NCI-H187 (cell line): ENCODE measurements around the gene HOATZ.

Source experiments
- DNase-seq, 2 experiments: peaks; one replicate each; lab custom pipeline; 2025; lab: John Stamatoyannopoulos, UW

Gene HOATZ

GRCh38 chr11:111549196-111549868 is 34.8 kb downstream of the HOATZ start:
- no peak for DNase-seq

GRCh38 chr11:111549869-111550203 is 35.3 kb downstream of the HOATZ start:
- DNase-seq, result no peak

- DNase-seq, result no peak
Measured at GRCh38 chr11:111550258-111550657, 35.7 kb downstream of the HOATZ start.

- no peak for DNase-seq
Measured at GRCh38 chr11:111554532-111554931, 40.0 kb downstream of the HOATZ start.

- no peak for DNase-seq
Measured at GRCh38 chr11:111555255-111555654, 40.7 kb downstream of the HOATZ start.

- no peak for DNase-seq
Measured at GRCh38 chr11:111557425-111558111, 43.0 kb downstream of the HOATZ start.

- DNase-seq, result no peak
Measured at GRCh38 chr11:111559800-111560464, 45.4 kb downstream of the HOATZ start.

GRCh38 chr11:111560800-111561199 is 46.2 kb downstream of the HOATZ start:
- no peak for DNase-seq

- DNase-seq, result no peak
Measured at GRCh38 chr11:111561306-111561705, 46.7 kb downstream of the HOATZ start.

- no peak for DNase-seq
Measured at GRCh38 chr11:111561791-111562325, 47.3 kb downstream of the HOATZ start.

GRCh38 chr11:111562692-111563389 is 48.3 kb downstream of the HOATZ start:
- no peak for DNase-seq

- peak in 1 of 2 experiments; percentile 13 for DNase-seq
Measured at GRCh38 chr11:111565114-111565720, 50.6 kb downstream of the HOATZ start.

GRCh38 chr11:111566324-111566723 is 51.7 kb downstream of the HOATZ start:
- DNase-seq, result no peak

GRCh38 chr11:111569476-111569875 is 54.9 kb downstream of the HOATZ start:
- no peak for DNase-seq

- no peak for DNase-seq
Measured at GRCh38 chr11:111570796-111571195, 56.2 kb downstream of the HOATZ start.

GRCh38 chr11:111571829-111572501 is 57.4 kb downstream of the HOATZ start:
- DNase-seq, result no peak

- no peak for DNase-seq
Measured at GRCh38 chr11:111572581-111572980, 58.0 kb downstream of the HOATZ start.

GRCh38 chr11:111573821-111574249 is 59.3 kb downstream of the HOATZ start:
- DNase-seq, result no peak

- no peak for DNase-seq
Measured at GRCh38 chr11:111574373-111575225, 60.0 kb downstream of the HOATZ start.

GRCh38 chr11:111575740-111576139 is 61.2 kb downstream of the HOATZ start:
- no peak for DNase-seq
